Coronary artery (tissue), 2 donors: ENCODE data around the gene DENND5B.

Source experiments
- DNase-seq: peaks from one replicate; pipeline ENCODE4 v3.0.0-alpha.2; 2017; ENCODE audit warnings: low spot score
- H3K27ac ChIP-seq, 2 donors: fragments of 200-600 bp; sonication (generic); one replicate each; pipeline ENCODE4 v1.5.1; 2016 to 2019
- H3K4me3 ChIP-seq: fragments of 200-600 bp; sonication (generic); 2 replicates; pipeline ENCODE4 v1.5.1; 2016; ENCODE audit warnings: mild to moderate bottlenecking, moderate library complexity
- TF ChIP-seq, protein P1 (sequence below): fragments of 200-600 bp; sonication (generic); IDR thresholded peaks from one replicate; pipeline ENCODE4 v1.5.1; 2019; ENCODE audit warnings: antibody characterized with exemption

DENND5B gene

DNA sequence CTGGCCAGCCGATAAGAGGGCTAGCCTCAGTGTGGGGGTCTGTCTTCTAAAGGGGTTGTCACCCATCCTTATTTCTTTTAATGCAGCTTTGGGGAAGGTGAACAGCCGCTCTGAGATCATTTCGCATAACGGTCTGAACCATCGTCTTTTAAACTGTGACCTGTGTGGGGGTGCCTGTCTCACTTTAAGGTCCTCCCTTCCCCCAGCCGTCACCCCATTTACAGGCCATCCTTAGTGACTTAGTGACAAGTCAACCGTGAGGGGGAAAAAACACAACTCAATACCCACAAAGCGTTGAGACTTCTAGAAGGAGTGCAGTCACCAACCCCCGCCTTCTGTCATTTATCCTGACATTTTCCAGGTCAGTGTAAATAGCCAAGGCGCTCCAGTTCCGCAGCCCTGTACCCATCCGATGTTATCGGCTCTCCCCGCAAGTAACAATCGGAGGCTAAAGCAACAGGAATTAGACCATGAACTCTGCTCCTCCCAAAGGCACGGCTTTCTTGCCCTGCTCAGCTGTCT, 505 bp upstream of the DENND5B start:
- Histone ChIP-seq H3K4me3 (peak overlapping the region; percentile 78), H3K27ac (peak overlapping the region; percentile 93 to 95)
- TF ChIP-seq, protein P1, sequence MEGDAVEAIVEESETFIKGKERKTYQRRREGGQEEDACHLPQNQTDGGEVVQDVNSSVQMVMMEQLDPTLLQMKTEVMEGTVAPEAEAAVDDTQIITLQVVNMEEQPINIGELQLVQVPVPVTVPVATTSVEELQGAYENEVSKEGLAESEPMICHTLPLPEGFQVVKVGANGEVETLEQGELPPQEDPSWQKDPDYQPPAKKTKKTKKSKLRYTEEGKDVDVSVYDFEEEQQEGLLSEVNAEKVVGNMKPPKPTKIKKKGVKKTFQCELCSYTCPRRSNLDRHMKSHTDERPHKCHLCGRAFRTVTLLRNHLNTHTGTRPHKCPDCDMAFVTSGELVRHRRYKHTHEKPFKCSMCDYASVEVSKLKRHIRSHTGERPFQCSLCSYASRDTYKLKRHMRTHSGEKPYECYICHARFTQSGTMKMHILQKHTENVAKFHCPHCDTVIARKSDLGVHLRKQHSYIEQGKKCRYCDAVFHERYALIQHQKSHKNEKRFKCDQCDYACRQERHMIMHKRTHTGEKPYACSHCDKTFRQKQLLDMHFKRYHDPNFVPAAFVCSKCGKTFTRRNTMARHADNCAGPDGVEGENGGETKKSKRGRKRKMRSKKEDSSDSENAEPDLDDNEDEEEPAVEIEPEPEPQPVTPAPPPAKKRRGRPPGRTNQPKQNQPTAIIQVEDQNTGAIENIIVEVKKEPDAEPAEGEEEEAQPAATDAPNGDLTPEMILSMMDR: no peak
- no peak for DNase-seq

DNA sequence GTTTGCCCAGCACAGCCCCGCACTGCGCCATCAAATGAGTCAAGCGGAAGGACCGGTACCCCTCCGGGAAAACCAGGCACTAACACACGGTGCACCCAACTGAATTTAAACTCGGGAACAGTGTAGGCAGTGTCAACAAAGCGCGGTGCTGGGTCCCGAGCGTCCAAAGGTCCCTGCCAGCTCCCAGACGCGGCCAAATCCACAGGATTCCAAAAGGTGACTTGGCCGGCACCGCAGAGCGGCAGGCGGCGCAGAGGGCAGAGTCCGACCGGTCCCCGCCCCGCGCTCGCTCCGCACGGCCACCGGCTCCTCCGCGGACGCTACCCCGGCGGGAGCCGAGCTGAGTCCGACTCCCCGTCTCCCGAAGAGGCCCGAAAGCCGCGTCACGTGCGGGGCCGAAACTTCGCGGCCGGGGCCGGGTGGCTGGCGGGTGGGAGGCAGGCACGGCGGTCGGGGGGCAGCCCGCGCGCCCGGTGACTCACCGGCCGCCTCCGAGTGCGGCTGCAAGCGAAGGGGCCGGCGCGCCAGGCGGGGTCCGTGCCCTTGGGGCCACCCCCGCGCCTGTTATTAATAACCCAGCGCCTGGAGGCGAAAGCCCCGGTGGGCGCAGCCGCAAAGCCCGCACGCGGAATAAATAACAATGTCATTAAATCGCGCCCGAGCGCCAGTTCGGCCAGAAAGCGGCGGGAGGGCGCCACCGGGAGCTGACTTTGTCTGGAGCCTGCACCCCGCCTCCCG, 863 bp downstream of the DENND5B start:
- Histone ChIP-seq H3K27ac (peak overlapping the region; percentile 93 to 95), H3K4me3 (peak overlapping the region; percentile 78)
- TF ChIP-seq, protein P1: no peak
- DNase-seq: peak; percentile 85

DNA sequence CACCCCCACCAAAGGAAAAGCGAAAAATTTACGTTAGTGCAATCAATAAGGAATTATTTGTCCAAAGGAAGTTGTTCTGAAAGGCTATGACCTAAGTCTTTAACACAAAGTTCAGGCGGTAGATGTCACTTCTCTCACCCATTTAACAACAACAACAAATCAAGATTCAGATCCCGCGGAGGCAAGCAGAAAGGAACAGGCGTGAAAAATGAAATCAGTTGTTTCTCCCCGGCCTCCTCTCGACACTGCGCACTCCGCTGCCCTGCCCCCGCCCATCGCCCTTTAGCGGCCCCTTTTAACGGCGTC, 1.4 kb downstream of the DENND5B start:
- peak overlapping the region; percentile 93 to 95 for H3K27ac ChIP-seq
- H3K4me3 ChIP-seq: peak overlapping the region; percentile 78
- DNase-seq: no peak
- TF ChIP-seq, protein P1: no peak

DNA sequence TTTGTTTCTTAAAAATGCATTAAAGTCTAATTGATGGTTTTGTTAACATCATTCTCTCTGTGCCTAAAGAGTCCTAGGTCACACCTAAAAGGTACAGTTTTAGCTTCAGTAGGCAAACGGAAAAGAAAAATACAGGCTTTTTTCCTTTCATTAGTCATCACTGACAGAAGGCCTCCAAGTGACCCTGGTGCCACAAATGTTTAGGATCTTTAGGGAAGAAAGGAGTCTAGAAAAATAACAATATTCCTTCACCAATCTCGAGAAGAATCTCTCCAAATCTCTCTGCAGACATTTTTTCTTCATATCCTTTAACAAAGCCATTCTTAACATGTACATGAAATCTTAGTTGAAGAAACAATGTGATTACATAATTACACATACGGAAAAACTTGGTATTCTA, 2.0 kb downstream of the DENND5B start:
- H3K27ac ChIP-seq: peak overlapping the region; percentile 93 to 95
- DNase-seq: no peak
- peak overlapping the region; percentile 78 for H3K4me3 ChIP-seq
- TF ChIP-seq, protein P1: no peak

- H3K4me3 ChIP-seq: no peak overlapping the region
- H3K27ac ChIP-seq: no peak overlapping the region
- TF ChIP-seq, protein P1: no peak
- no peak for DNase-seq
Observed at GRCh38 chr12:31586728-31587127, 4.2 kb downstream of the DENND5B start.

GRCh38 chr12:31585895-31586294, 5.0 kb downstream of the DENND5B start:
- TF ChIP-seq, protein P1: no peak
- DNase-seq: no peak
- H3K27ac ChIP-seq: no peak overlapping the region
- H3K4me3 ChIP-seq: no peak overlapping the region

DNA sequence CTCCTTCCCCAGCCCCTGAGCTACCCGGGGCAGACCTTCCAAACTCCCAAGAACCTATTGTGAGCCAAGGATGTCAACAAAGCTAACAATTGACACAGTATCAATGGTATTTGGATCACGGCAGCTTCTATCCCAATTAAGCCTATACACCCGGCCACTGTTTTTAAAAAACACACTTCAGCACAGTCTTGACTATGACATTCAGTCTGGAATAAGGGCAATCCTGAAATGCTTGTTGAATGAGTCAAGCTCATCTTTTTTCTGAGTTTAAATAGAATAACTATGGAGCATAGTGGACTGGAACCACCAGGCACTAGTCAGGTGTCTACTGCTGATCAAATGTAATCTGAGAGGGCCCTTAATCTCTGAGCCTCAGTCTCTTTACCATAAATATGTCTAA, 5.7 kb downstream of the DENND5B start:
- TF ChIP-seq, protein P1: no peak
- H3K27ac ChIP-seq: no peak overlapping the region
- no peak overlapping the region for H3K4me3 ChIP-seq
- no peak for DNase-seq
